Retinal pigment epithelial cell (primary cell): ENCODE measurements around the gene FBXL4.

ENCODE experiments used
- DNase-seq: peaks from one replicate; pipeline ENCODE4 v3.0.0-alpha.2; 2010; ENCODE audit warnings: low read depth
- H3K4me3 ChIP-seq: 2 replicates; pipeline ENCODE4 v1.5.1; 2011; ENCODE audit warnings: mild to moderate bottlenecking, low read length, control low read depth, moderate library complexity
- TF ChIP-seq, protein P1 (sequence below): conservative IDR thresholded peaks from 2 replicates; pipeline ENCODE4 v1.5.1; 2011; ENCODE audit warnings: low read depth, low read length, control low read depth, inconsistent platforms

The FBXL4 gene

GRCh38 chr6:98937351-98937750 is 10.4 kb downstream of the FBXL4 start:
- no peak overlapping the region for H3K4me3 ChIP-seq
- TF ChIP-seq, protein P1, sequence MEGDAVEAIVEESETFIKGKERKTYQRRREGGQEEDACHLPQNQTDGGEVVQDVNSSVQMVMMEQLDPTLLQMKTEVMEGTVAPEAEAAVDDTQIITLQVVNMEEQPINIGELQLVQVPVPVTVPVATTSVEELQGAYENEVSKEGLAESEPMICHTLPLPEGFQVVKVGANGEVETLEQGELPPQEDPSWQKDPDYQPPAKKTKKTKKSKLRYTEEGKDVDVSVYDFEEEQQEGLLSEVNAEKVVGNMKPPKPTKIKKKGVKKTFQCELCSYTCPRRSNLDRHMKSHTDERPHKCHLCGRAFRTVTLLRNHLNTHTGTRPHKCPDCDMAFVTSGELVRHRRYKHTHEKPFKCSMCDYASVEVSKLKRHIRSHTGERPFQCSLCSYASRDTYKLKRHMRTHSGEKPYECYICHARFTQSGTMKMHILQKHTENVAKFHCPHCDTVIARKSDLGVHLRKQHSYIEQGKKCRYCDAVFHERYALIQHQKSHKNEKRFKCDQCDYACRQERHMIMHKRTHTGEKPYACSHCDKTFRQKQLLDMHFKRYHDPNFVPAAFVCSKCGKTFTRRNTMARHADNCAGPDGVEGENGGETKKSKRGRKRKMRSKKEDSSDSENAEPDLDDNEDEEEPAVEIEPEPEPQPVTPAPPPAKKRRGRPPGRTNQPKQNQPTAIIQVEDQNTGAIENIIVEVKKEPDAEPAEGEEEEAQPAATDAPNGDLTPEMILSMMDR: no peak
- no peak for DNase-seq

- TF ChIP-seq, protein P1: no peak
- no peak for DNase-seq
- no peak overlapping the region for H3K4me3 ChIP-seq
Observed at GRCh38 chr6:98932381-98932780, 15.4 kb downstream of the FBXL4 start.

- TF ChIP-seq, protein P1: no peak
- H3K4me3 ChIP-seq: no peak overlapping the region
Observed at GRCh38 chr6:98931696-98932095, 16.1 kb downstream of the FBXL4 start.

DNA sequence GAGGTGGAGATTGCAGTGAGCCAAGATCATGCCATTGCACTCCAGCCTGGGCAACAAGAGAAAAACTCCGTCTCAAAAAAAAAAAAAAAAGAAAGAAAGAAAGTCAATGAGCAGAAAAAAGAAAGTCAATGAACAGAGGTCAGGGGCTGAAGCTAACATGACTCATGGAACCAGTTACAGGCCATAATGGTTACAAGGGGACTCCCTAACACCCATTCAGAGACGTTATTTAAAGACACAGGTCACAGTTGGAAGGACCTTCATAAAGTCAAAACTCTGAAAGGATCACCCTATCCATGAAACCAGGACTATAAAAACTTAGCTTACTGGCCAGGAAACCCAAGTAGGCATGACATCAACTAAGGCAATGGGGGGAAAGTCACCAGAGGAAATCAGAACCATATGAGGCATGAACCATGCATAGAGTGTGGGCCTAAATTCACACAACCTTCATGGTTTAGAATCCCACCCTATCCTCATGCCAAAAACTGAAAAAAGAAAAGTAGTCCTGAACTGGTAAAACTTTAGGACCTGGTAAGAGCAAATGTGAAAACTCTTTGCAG is 18.2 kb downstream of the FBXL4 start:
- TF ChIP-seq, protein P1: no peak
- no peak overlapping the region for H3K4me3 ChIP-seq
- DNase-seq: no peak

More at GRCh38 chr6:98931696-98932095, 16.1 kb downstream of the FBXL4 start:
- DNase-seq: no peak

GRCh38 chr6:98928688-98929087 is 19.1 kb downstream of the FBXL4 start:
- H3K4me3 ChIP-seq: no peak overlapping the region
- no peak for DNase-seq
- TF ChIP-seq, protein P1: no peak

GRCh38 chr6:98927534-98927933 is 20.2 kb downstream of the FBXL4 start:
- TF ChIP-seq, protein P1: no peak
- DNase-seq: no peak
- H3K4me3 ChIP-seq: no peak overlapping the region

GRCh38 chr6:98925831-98926230 is 21.9 kb downstream of the FBXL4 start:
- DNase-seq: no peak
- TF ChIP-seq, protein P1: no peak
- no peak overlapping the region for H3K4me3 ChIP-seq
